GM21447 (cell line): ENCODE results near the gene RALGPS1.

ENCODE experiments used
- ATAC-seq: cut with Tn5 transposase; IDR thresholded peaks from one replicate; pipeline ENCODE4 v1.9.1; 2021; ENCODE audit not compliant: unreplicated experiment

RALGPS1 gene

DNA sequence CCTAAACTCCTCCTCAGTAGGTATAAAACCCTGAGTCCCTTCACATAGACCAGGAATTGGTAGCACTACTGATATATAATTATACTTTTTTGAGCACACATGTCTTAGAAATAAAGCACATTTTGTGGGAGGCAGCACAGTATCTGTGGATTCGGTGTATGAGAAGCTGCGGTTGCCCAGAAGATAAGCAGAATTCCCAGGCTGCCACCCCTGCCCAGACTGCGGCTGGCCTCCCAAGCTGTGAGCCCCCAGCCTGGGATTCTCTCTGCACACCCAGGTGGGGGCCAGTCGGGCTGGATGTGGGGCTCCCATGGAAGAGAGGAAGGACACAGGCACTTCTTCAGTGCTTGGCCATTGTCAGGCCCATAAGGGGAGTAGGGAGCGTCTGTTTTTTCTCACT, 233.4 kb downstream of the RALGPS1 start:
- no peak for ATAC-seq

DNA sequence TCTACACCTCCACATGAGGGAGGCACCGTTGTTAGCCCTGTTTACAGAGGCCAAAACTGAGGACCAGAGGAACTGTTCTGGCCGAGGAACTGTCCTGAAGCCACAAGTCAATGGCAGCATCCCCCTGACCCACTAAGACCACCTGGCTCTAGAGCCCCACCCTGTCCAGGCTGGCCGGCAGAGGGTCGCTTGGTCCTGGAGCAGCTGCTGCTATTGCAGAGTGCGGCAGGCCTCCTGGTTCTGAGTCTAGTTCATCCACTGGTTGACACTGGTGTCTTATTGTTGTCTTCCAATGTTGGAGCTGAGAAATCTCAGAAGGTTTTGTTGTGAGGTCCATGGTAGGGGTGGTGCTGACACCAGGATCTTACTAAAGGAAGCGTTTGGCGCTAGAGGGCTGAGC, 234.4 kb downstream of the RALGPS1 start:
- ATAC-seq: no peak

DNA sequence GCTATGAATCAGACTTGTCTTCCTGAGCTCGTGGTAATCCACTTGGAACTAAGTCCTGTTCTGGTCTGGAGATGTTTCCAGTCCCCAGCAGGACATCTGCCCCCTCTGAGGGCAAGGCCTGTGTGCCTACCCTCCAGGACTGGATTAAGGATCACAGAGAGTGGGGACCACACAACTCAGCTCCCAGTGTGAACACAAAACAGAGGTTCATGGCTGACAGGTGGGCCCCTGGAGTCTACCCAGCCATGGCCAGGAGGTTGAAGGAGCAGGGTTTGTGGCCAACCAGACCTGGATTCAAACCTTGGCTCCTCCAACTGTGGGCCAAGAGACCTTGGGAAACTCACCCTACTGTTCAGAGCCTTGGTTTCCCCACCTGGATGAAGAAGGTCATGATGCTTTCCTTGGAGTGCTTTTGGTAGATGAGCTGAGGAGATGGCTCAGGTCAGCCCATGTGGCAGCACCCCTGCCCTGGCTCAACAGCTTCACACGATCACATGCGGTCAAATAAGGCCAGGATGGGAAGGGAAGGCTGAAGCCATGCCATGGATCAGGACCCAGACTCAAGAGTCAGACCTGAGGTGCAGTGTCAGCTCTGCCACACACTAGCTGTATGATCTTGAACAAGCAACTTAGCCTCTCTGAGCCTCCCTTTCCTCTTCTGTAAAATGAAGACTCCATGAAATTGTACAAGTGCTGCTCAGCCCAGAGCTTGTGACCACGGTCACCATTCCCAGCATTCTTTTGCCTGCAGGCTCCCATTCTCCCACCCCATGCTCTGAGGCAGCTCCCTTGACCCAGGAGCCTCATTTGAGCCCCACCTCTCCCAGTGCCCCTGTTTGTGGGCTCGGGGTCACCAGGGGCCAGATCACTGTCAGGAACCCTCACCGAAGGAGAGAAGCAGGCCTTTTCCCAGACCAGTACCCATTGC, 235.1 kb downstream of the RALGPS1 start:
- ATAC-seq: no peak

DNA sequence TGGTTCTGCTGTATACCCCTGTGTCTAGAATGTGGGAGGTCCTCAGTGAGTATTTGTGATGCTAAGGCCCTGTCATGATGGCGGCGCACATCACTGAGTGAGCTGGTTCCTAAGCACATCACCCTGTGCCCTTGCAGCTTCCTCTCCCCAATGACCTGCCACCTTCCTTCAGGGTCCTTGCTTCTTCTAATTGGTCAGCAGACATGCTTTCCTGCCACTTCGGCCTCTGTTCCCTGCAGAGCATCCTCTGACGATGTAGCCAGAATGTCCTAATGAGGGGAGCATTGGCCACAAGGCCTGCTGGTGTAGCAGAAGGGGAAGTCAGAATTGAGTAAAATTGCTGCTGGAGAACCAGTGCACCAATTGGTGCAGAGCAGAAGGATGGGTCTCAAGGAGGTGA, 238.9 kb downstream of the RALGPS1 start:
- no peak for ATAC-seq

DNA sequence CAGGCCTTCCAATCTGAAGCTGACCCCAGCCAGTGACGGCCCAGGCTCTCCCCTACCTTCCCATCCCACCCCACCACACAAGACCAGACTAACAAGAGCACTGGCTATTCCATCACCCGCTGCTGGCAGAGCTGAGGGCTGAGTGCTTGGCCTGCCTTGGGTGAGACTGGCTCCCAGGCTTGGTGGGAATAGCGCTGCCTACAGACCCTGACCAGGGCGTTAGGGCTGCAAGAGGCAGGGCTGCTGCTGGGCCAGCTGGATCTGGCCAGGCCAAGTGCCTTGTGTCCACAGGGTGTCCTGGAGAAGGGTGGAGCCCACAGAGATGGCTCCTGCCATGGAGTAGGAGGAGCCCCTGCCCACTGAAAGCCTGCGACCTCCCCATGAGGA, 239.4 kb downstream of the RALGPS1 start:
- ATAC-seq: no peak

DNA sequence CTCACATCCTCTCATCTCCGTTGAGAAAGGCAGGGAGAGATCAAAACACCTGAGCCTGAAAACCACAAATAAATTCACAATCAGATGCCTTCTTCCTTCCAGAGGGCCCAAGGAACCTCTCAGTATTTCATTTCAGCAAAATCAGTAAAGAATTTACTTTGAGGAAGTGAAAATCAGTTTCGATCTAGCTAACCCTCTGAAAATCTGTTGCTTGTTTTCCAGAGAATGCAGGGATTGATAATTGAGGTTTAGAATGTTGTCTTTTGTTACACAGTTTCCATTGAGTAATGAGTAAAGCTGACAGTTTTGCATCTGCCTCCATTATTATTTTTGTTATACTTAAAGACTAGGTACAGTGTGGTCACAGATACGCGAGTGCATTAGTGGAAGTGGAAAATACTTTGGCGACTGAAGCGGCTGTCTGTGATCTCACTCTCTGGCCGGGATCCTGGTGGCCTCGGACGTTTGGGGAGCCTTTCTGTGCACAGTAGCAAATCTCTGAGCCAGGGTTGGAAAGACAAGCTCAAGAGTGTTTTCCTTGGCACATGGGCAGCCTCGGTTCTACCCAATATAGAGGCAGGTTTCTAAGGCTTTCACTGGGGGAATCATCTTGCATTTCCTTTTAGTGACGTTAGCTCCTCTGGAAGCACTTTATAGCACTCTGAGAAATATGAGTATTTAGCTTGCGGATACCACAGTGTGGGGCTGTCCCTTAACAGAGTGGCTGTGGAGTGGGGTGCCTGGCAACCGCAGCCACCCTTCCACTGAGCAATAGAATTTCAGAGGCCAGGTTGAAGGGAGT, 240.0 kb downstream of the RALGPS1 start:
- no peak for ATAC-seq

DNA sequence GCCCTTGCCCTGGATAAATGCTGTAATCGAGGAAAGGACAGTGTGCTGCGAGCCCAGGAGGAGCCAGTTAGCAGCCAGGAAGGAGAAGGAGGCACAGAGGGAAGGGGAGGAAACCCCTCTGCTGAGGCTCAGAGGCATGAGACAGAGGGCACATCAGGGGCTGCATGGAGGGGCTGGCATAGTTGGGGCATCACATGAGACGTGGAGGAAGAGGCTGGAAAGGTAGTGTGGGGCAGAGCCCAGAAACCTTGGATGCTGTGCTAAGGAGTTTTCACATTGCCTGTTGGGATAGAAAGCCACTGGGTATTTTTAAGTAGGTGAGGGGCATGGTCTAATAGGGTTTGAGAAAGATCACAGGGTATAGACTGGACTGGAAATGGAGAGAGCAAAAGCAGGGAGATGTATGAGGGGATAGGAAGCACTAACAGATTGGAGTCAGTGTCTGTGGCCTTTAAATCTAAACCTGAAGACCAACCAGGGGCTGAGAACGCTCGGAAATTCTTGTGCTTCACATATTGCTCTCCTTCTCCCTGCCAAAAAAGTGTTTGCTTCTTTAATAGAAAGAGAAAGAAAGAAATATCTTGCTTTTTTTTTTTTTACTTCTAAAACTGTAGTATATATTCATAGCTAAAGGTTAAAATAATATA, 240.9 kb downstream of the RALGPS1 start:
- no peak for ATAC-seq

DNA sequence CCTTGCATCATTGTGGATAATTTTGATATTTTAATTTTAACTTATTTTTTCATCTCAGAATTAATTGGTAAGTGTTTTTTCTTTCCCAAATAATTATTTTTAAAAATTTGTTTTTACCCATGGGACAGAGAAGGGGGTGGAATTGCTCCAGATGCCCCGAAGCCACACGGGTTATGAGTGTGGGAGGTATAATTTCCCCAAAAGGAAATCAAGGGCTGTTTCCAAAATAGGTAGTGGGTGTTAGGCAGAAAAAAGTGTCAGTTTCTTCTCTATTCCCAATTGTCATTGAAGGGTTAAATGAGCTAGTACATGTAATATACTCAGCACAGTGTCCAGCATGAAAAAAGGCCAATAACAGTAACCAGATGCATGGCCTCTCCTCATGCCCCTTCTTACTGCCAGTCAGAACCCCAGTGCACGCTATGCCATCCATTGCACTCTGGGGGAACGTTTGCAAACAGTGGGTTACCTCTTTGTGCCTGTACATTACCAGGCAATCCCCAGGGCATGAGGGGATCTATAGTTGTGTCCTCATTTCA, 244.3 kb downstream of the RALGPS1 start:
- no peak for ATAC-seq

DNA sequence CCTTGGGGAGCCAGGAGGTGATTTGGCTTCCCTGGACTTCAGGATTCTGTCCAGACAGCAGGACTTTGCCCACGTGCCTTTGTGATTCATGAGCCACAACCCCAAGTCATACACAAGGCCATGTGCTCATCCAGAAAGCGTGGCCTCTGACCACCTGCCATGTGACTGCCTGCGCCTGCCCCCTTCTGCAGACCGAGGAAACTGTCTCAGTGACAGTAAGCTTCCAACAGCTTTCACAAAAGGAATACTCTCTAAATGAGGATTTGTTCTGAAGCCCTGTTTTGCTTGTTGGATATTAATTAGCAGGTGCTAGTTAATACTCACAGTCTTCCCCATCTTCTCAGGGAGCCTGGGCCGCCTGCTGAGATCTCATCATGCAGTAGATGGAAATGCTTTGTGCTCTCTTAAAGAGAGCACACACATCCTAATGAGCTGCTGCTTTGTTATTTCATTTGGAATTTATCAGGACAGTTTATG, 244.8 kb downstream of the RALGPS1 start:
- no peak for ATAC-seq

DNA sequence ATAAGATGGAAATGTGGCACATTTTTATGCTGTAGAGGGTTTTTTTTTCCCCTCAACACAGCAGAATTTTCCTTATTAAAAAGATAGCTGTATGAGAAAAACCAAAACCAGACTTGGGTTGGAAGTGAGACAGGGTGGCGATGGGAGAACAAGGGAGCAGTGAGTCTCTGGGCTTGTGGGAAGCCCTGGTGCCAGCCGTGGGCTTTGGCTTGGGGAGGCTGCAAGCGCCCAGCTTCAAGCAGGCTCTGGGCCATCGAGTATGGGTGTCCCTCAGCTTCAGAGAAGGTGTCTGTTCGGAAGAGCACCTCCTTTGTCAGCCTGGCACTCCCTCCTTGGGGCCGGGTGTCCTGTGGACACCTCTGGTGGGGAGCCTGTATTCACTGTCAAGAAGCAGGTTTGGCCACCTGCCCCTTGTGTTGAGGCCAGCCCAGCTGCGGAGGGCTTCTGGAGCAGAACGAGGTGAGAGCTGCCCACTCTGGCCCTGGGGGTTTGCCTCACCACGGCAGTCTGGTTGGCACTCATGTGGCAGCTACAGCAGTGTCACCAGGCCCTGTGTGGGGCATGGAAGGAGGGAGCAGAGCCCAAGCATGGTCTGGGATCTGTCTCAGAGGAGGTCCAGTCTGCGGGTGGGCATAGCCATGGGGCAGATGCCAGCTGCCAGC, 245.5 kb downstream of the RALGPS1 start:
- ATAC-seq: no peak

DNA sequence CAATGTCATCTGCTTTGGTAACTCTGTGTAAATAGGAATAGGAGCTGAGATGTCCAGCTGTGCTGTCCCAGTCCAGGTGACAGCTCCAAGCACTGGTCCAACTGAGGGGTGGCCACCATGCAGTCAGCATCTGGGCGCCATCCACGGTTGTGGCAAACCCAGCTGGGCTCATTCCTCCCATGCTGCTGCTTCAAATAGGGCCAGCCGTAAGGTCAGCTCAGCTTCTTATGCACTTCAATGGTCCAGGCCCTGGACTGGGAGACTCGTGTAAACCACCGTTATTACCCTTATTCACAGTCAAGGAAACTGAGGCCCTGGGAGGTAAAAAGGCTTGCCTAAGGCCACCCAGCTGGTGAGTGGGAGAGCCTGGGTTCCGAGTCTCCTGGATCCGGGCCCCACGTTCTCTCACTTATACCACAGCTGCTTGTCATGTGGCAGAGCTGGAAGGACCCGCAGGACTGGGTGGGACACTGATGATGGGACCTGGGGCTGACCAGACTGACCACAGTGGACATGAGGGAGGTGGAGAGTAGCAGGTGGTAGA, 246.6 kb downstream of the RALGPS1 start:
- ATAC-seq: no peak

DNA sequence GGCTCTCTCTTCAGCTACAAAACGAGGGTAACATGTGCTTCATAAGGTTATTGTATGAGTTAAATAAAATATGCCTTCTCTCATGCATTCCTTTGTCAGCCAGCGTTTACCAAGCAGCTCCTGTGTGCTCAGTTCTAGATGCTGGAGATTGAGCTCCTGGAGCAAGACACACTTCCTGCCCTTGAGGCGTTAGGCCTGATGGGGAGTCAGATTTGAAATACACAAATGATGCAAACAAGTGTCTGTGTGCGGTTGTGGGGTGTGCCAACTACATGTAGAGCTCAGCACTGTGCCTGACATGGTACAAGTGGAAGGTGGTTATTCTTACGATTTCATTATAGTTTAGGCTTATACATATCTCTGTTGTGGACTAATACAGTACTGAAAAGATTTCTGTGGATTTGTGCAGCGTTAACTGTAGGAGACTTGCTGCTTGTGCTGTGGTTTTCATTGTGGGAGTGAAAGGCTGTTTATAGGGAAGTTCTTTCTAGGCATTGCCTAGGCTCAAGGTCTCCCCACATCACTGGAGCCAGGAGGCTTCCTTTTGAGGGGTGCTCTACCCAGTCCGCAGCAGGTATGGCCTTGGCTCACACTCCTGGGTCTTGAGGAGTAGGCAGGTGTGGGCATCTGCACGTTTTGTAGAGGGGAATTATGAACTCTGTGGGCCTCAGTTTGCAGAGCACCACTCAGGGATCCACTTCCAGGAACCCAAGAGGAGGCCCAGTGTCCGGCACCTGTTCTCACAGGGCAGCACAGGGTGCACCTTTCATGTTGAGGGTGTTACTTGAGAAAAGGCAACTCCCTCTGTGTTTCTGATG, 247.7 kb downstream of the RALGPS1 start:
- no peak for ATAC-seq

DNA sequence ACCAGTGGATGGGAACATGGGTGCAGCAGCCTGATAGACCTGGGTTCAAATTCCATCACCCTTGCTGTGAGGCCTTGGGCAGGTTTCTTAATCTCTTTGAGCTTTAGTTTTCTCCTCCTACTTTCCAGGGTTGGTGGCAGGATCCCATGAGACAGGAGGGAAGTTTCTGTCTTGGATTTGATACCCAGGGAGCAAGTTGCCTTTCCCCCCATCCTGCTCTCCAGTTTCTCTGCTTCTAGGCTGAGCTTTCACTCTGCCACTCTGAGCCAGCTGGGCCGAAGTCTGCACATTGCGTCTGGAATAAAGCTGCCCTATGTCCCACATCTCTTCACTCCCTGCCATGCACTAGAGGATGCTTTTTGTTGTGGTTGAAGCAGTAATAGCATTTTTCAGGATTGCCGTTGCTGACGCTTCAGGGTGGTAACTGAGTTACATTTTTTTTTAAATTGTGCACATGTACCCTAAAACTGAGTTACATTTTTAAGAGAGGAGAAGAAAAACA, 248.3 kb downstream of the RALGPS1 start:
- no peak for ATAC-seq

DNA sequence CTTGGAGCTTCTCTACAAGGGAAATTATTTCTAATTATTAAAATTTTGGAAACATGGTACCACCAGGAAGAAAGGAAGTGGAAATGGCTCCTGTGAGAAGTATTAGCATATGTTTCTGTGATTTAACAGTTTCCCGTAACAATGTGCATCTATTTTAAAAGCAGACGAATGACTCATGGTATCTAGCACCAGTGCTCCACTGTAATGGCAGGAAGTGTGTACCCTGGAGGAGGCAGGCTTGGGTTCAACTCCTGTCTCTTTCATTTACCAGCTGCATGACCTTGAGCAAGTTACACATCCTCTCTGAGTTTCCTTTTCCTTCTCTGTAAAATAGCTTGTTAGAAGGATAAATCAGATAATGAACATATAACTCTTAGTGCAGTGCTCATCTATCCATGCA, 248.8 kb downstream of the RALGPS1 start:
- no peak for ATAC-seq

DNA sequence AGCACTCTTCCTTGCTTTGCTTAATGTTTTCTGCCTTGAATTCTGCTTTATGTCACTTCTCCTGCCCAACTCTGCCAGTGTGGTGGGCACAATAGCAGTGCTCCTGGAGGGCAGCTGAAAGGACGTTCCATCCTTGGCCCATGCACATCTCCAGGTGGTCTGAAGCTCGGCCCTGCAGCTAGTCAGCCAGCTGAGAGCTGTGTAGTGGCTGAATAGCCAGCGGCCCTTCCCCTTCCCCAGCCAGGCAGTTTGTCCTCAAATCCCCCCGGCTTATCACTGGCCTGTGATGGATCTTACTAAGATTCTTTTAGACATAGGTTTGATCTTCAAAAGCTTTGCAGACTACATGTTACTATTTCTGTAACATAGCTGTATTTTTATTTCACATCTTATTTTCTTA, 250.5 kb downstream of the RALGPS1 start:
- no peak for ATAC-seq

DNA sequence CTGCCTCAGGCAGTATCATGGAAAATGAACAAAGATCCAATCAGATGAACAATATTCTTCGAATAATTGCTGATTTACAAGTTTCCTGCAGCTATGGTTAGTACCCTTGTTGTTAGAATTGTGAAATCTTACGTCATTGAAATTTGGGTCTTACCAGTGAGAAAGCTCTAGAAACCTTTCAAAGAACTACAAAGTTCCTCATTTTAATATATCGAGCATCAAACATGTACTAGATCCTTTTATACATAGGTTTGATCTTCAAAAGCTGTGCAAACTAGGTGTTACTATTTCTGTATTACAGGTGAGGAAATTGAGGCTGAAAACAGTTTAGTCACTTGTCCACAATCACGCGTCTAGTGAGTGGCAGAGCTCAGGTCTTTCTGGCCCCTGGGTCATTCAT, 251.5 kb downstream of the RALGPS1 start:
- ATAC-seq: peak; percentile 24

DNA sequence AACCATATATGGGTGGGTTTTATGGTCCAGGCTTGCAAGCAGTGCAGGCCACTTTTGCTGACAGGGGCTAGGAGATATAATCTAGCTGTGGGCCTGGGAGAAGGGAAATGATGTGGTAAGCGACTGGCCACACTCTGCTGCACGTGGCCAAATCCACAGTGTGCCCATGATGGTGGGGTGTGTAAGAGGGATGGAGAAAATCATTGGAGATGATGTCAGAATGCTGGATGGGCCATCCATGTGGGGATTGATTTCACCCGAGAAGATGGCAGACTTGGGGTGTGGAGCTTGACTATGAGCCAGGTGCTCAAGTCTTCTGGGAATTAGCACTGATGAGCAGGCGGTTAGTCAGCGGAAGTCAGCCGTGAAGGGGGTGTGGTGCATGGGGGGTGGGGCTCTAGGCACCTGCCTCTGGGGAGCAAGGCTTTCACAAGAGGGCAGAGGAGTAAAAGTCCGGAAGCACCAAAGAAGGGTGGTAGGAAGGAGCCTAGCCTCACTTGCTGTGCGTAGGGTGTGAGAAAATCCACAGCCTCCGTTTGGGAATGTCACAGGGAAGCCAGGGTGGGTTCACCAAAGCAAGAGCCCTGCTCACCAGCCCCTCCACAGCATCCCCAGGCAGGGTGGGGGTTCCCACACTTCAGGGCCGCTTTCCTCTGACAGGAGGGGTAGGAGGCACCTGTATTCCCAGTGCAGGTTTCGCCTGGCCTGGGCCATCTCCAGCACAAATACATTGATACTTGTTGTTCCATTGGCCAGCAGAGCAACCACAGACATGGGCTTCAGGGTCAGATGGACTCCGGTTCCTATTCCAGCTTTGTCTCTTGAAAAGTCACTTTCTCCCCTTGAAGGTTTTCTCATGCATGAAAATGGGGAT, 252.3 kb downstream of the RALGPS1 start:
- peak; percentile 61 for ATAC-seq

DNA sequence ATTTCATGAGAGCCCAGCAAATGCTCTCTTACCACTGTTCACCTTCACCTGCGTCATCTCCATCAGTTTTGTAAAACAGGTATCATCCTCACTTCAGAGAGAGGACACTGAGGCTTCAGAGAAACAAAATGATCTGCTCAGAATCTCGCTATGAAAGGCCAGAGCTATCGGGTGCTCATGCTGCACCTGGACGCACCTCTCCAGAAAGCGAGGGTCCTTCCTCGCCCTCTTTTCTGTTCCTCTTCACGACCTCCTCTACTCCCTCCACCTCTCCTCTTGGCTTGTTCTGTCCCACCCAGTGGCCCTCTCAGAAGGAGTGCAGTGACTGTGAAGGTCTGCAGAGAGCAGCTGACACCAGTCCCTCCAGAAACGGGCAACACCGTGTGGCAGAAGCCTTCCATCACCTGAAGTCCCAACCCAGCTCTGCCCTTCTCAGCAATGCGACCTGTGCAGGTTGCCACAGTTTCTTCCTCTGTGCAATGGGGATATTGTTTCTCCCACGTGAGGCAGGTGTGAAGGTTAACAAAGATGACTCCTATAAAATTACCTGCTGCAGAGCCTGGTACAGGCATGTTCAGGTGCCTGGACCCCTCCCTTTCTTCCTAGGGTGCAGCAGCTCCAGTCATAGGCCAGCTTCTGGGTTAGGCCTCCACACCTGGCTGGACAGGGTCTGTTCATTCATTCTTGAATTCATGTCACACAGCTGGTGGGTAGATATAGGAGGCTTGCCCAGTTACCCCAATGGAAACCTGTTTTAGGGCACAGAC, 253.2 kb downstream of the RALGPS1 start:
- ATAC-seq: no peak
